ENCODE results near the gene HTRA3.

DNA sequence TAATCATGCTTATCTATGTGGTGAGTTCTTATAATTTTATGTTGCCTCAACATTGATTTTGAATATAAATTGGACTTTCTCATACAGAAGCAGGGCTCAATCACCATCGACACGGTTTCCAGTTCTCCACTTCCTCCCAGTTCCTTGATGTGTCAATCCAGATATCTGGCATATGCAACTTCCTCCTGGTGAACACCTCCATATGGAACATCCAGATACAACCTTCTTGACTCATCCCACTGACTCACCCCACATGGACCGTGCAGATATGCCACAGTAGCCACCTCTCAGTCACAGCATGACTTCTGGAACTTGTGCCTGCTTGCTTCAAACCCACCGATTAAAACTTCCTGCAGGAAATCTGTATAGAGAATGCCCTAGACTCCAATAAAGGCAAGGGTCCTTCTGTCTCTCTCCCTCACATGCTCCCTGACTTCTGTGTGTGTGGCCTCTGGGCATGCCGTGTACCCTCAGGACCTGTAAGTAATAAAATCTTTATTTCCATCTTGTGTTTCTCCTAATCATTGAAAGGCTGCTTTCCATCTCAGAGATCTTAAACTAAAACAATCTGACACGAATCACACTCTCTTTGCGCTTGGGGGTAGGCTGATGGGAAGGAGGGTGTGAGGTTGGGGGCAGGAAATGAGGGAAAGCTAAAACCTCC is 67.0 kb downstream of the HTRA3 start:
- no peak for TF ChIP-seq EZH2 (IDR thresholded peaks at IDR 0.05)
- no peak for TF ChIP-seq POLR2AphosphoS5 (IDR thresholded peaks at IDR 0.05; ENCODE audit: borderline replicate concordance, low read depth, low read length)
